Measurements from ENCODE around the gene ZSWIM6. TPM values are rescaled to one million over a fixed set of nuclear protein-coding genes. Genes with fewer than 3 reads are reported as not detected.

ZSWIM6 gene
- polyA plus RNA-seq, 2 of the 4 experiments (the other 2 are of a cell fraction): 8.9 to 18.0 TPM

- Histone ChIP-seq H3K9me3 (no peaks in the 10 kb centered on the region), H3K27ac (no peak overlapping the region), H3K4me1 (peaks cover 6% of the 10 kb centered on the region; the same call in 1 of the 3 replicates), H3K4me3 (no peak overlapping the region), H3K4me2 (no peak overlapping the region)
- FAIRE-seq (peak; percentile 39), ATAC-seq (no peak), DNase-seq (ENCODE audit: low read depth in 1 of 2, low spot score in 1 of 2) (no peak)
- ChIA-PET CTCF (interaction anchor here (0.9 to 1.3 kb wide), 3 partner anchors 9 to 79 kb away, joined by 3 read pairs; no protein-coding TSS in a partner anchor), POLR2A (no interaction called here)
- 75% methylated on average over 3 of the region's 3 CpGs for WGBS (ENCODE audit: missing lambda C conversion rate)
- TF ChIP-seq E2F6 (IDR thresholded peaks at IDR 0.05; ENCODE audit: borderline replicate concordance, low read depth): no peak
Measured at GRCh38 chr5:61523997-61524396, 191.9 kb downstream of the ZSWIM6 start.

GRCh38 chr5:61525512-61526206, 193.6 kb downstream of the ZSWIM6 start:
- H3K4me3 ChIP-seq: no peak overlapping the region
- 97% methylated on average over 12 of the region's 12 CpGs for WGBS (ENCODE audit: missing lambda C conversion rate)
- no peak overlapping the region for H3K4me2 ChIP-seq
- POLR2A ChIA-PET: no interaction called here
- no peaks in the 10 kb centered on the region for H3K9me3 ChIP-seq
- H3K4me1 ChIP-seq: no peaks in the 10 kb centered on the region; the same call in 2 of the 3 replicates
- CTCF ChIA-PET: interaction anchor here (0.8 to 1.3 kb wide), 3 partner anchors 10 to 100 kb away, joined by 3 read pairs; no protein-coding TSS in a partner anchor
- H3K27ac ChIP-seq: no peak overlapping the region
- no peak for DNase-seq (ENCODE audit: low read depth in 1 of 2, low spot score in 1 of 2)
- no peak for FAIRE-seq
- no peak; a peak in 1 of 6 replicates for ATAC-seq
- TF ChIP-seq ATOH8 (CRISPR knock-in tag; IDR thresholded peaks at IDR 0.05; ENCODE audit: low read depth) (no peak), HDAC2 (IDR thresholded peaks at IDR 0.05) (no peak), MAFK (IDR thresholded peaks at IDR 0.05; ENCODE audit: partially characterized antibody) (peak; percentile 75), EP300 (IDR thresholded peaks at IDR 0.05) (no peak), RCOR1 (IDR thresholded peaks at IDR 0.05; ENCODE audit: low read depth, low read length) (no peak), CBX8 (IDR thresholded peaks at IDR 0.05) (no peak), PBX3 (IDR thresholded peaks at IDR 0.05) (no peak), MAZ (IDR thresholded peaks at IDR 0.05; ENCODE audit: borderline replicate concordance, low read depth, low read length) (no peak)

- ChIA-PET POLR2A (no interaction called here), CTCF (no interaction called here)
- WGBS (ENCODE audit: missing lambda C conversion rate): 93% methylated on average over 5 of the region's 5 CpGs
- no peak for TF ChIP-seq PHF8 (IDR thresholded peaks at IDR 0.05; ENCODE audit: borderline replicate concordance, low read depth)
- TF ChIP-seq, protein P1, sequence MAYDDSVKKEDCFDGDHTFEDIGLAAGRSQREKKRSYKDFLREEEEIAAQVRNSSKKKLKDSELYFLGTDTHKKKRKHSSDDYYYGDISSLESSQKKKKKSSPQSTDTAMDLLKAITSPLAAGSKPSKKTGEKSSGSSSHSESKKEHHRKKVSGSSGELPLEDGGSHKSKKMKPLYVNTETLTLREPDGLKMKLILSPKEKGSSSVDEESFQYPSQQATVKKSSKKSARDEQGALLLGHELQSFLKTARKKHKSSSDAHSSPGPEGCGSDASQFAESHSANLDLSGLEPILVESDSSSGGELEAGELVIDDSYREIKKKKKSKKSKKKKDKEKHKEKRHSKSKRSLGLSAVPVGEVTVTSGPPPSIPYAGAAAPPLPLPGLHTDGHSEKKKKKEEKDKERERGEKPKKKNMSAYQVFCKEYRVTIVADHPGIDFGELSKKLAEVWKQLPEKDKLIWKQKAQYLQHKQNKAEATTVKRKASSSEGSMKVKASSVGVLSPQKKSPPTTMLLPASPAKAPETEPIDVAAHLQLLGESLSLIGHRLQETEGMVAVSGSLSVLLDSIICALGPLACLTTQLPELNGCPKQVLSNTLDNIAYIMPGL (CRISPR knock-in tag; IDR thresholded peaks at IDR 0.05; ENCODE audit: borderline replicate concordance): no peak
- TF ChIP-seq FOSB (CRISPR knock-in tag; IDR thresholded peaks at IDR 0.05): no peak
- no peak for TF ChIP-seq MAZ (IDR thresholded peaks at IDR 0.05; ENCODE audit: borderline replicate concordance, low read depth, low read length)
- TF ChIP-seq JUN (IDR thresholded peaks at IDR 0.05): no peak
- TF ChIP-seq MYC (IDR thresholded peaks at IDR 0.05; ENCODE audit: borderline replicate concordance, low read length): no peak
- TF ChIP-seq, protein P2, sequence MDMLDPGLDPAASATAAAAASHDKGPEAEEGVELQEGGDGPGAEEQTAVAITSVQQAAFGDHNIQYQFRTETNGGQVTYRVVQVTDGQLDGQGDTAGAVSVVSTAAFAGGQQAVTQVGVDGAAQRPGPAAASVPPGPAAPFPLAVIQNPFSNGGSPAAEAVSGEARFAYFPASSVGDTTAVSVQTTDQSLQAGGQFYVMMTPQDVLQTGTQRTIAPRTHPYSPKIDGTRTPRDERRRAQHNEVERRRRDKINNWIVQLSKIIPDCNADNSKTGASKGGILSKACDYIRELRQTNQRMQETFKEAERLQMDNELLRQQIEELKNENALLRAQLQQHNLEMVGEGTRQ (IDR thresholded peaks at IDR 0.05): no peak
- TF ChIP-seq ZSCAN20 (CRISPR knock-in tag; IDR thresholded peaks at IDR 0.05): no peak
- no peaks in the 10 kb centered on the region for H3K9me3 ChIP-seq
- H3K4me1 ChIP-seq: no peaks in the 10 kb centered on the region; the same call in 2 of the 3 replicates
- H3K4me2 ChIP-seq: no peak overlapping the region
- ATAC-seq (no peak), DNase-seq (ENCODE audit: low read depth in 1 of 2, low spot score in 1 of 2) (no peak), FAIRE-seq (no peak)
- no peak overlapping the region for H3K4me3 ChIP-seq
- H3K27ac ChIP-seq: no peak overlapping the region
Measured at GRCh38 chr5:61526207-61526519, 194.1 kb downstream of the ZSWIM6 start.
